Lung (tissue), 12 donors: Measurements from ENCODE around the gene PARM1. TPM values are rescaled to one million over a fixed set of nuclear protein-coding genes. Genes with fewer than 3 reads are reported as not detected.

Experiments
- ATAC-seq: fragments of 200-7000 bp; cut with Tn5 transposase; one replicate; pipeline ENCODE4 v1.9.1; 2020; ENCODE audit warnings: moderate number of reproducible peaks; ENCODE audit not compliant: insufficient read depth, low FRiP score
- DNase-seq, 3 donors: peaks; one replicate each; pipeline ENCODE4 v3.0.0-alpha.2; 2013 to 2017
- H3K27ac ChIP-seq, 2 donors: one replicate each; pipeline ENCODE4 v1.5.1; 2013; ENCODE audit warnings: mild to moderate bottlenecking in 2 of 2, moderate library complexity in 2 of 2, control low read depth in 1 of 2, inconsistent platforms in 1 of 2, low read depth in 1 of 2, low read length in 1 of 2
- H3K27me3 ChIP-seq, 3 donors: one replicate each; pipeline ENCODE4 v1.5.1; 2013; ENCODE audit warnings: low read length in 2 of 3; ENCODE audit not compliant: control insufficient read depth in 3 of 3, insufficient read depth in 3 of 3
- H3K36me3 ChIP-seq, 4 donors: one replicate each; pipeline ENCODE4 v1.5.1; 2013; ENCODE audit warnings: low read length in 4 of 4, mild to moderate bottlenecking in 1 of 4, moderate library complexity in 1 of 4; ENCODE audit not compliant: control insufficient read depth in 4 of 4, insufficient read depth in 4 of 4
- H3K4me1 ChIP-seq, 5 donors: one replicate each; pipeline ENCODE4 v1.5.1; 2013; ENCODE audit warnings: low read length in 5 of 5, mild to moderate bottlenecking in 2 of 5, moderate library complexity in 1 of 5; ENCODE audit not compliant: control insufficient read depth in 5 of 5, insufficient read depth in 5 of 5
- H3K4me3 ChIP-seq: one replicate; pipeline ENCODE4 v1.5.1; 2013; ENCODE audit warnings: mild to moderate bottlenecking, control low read depth, moderate library complexity
- H3K9ac ChIP-seq, 2 donors: one replicate each; pipeline ENCODE4 v1.5.1; 2013; ENCODE audit warnings: low read length in 2 of 2, control low read depth in 1 of 2; ENCODE audit not compliant: insufficient read depth in 1 of 2
- H3K9me3 ChIP-seq, 4 donors: one replicate each; pipeline ENCODE4 v1.5.1; 2013; ENCODE audit warnings: low read length in 3 of 4, mild to moderate bottlenecking in 1 of 4, moderate library complexity in 1 of 4; ENCODE audit not compliant: control insufficient read depth in 4 of 4, insufficient read depth in 3 of 4
- WGBS, 2 donors: extraction: QIAGEN DNeasy Blood & Tissue Kit; methylation state at CpG; one replicate each; pipeline ENCODE4 v1.1.7; 2013; 5-methylcytosine and 5-hydroxymethylcytosine counted together
- polyA plus RNA-seq, 2 donors: library from polyadenylated mRNA; stranded (reverse); fragments of 200-250 nt; gene quantifications; one replicate each; pipeline ENCODE4 v1.2.1, GENCODE V29; 2013
- total RNA-seq, 2 donors: library from RNA; depleted of rRNA in 1 of 2; stranded (reverse); fragments of >200 nt in 1 of 2; gene quantifications; one replicate each; pipeline ENCODE4 v1.2.1, GENCODE V29; 2014 to 2021
- TF ChIP-seq, protein P1 (sequence below): IDR thresholded peaks from 2 replicates; pipeline ENCODE4 v1.5.1; 2012; ENCODE audit warnings: mild to moderate bottlenecking; ENCODE audit errors: control extremely low read depth, extremely low read depth
- donor health status: control.
- donor health status: control.
- donor health status: Bipolar disorder and iron deficiency.
- donor health status: healthy.
- donor health status: DM: yes; HTN: yes; CAD: no.

The PARM1 gene
- total and polyA plus RNA-seq, 4 donors: 25.4 to 101 (median 40.5) TPM

DNA sequence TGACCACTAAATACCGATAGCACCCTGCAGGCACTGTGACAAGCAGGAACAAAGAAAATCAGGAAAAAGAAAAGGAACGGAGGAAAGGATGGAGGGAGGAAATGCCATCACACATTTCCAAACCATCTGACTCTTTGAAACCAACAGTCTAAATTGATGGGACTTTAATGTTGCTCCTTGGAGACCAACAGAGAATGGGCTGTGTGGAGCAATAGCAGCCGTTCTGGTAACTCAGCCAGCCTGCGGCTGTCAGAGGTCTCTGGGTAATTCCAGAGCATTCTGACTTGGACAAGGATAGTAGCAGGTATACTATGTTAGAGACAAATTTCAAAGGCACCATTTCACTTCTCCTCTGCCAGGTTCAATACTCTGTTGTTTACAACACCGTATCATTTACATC is 18.0 kb downstream of the PARM1 start:
- no peak for DNase-seq
- Histone ChIP-seq H3K27me3 (no peaks in the 10 kb centered on the region), H3K9me3 (no peaks in the 10 kb centered on the region), H3K9ac (no peak overlapping the region), H3K36me3 (no peaks in the 10 kb centered on the region), H3K4me3 (no peak overlapping the region), H3K4me1 (peaks cover 0 to 5% (median 0%) of the 10 kb centered on the region in 5 donors), H3K27ac (no peak overlapping the region)
- 83 to 86% methylated on average over 5 of the region's 5 CpGs for WGBS, 2 donors
- ATAC-seq: no peak
- TF ChIP-seq, protein P1, sequence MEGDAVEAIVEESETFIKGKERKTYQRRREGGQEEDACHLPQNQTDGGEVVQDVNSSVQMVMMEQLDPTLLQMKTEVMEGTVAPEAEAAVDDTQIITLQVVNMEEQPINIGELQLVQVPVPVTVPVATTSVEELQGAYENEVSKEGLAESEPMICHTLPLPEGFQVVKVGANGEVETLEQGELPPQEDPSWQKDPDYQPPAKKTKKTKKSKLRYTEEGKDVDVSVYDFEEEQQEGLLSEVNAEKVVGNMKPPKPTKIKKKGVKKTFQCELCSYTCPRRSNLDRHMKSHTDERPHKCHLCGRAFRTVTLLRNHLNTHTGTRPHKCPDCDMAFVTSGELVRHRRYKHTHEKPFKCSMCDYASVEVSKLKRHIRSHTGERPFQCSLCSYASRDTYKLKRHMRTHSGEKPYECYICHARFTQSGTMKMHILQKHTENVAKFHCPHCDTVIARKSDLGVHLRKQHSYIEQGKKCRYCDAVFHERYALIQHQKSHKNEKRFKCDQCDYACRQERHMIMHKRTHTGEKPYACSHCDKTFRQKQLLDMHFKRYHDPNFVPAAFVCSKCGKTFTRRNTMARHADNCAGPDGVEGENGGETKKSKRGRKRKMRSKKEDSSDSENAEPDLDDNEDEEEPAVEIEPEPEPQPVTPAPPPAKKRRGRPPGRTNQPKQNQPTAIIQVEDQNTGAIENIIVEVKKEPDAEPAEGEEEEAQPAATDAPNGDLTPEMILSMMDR: no peak

DNA sequence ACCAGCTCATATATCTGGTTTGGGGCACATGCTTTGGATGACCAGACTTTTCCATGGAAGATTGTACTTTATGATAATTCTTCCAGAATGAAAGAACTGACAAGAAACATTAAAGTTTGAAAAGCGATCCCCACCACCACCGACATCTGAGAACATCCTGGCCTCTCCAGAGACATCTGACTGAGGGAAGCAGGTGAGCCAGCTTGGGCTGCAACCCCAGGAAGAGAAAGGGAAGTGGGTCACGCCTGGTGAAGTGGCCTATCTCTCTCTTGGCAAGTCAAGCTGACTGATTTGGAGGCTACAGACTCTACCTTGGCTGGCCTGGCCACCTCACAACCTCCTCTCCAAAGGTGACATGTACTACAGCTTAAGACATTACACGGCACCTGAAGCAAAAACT is 20.7 kb downstream of the PARM1 start:
- TF ChIP-seq, protein P1: no peak
- Histone ChIP-seq H3K4me1 (peaks cover 0 to 3% (median 0%) of the 10 kb centered on the region in 5 donors), H3K9ac (no peak overlapping the region), H3K36me3 (no peaks in the 10 kb centered on the region), H3K27me3 (no peaks in the 10 kb centered on the region), H3K9me3 (no peaks in the 10 kb centered on the region), H3K27ac (no peak overlapping the region), H3K4me3 (no peak overlapping the region)
- DNase-seq: no peak
- WGBS, 2 donors: 80 to 86% methylated on average over 4 of the region's 4 CpGs
- ATAC-seq: no peak

DNA sequence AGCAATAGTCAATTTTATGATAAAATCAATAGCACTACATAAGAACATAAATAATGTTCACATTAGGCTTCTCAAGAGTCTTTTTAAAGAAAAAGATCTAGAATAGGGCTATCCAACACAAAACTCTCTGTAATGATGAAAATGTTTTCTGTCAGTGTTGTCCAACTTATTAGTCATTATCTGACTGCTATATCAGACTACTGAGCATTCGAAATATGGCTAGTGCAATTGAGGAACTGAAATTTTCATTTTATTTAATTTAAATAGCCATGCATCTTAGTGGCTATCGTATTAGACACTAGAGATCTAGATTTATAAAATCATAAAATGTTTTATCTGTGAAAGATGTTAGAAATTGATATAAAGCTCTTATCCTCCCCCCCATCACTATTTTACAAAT is 26.0 kb downstream of the PARM1 start:
- H3K9ac ChIP-seq: no peak overlapping the region
- peaks cover 0 to 4% (median 0%) of the 10 kb centered on the region in 5 donors for H3K4me1 ChIP-seq
- DNase-seq: no peak
- H3K36me3 ChIP-seq: no peaks in the 10 kb centered on the region
- H3K27ac ChIP-seq: no peak overlapping the region
- H3K9me3 ChIP-seq: peaks cover 0 to 8% (median 0%) of the 10 kb centered on the region in 4 donors
- H3K4me3 ChIP-seq: no peak overlapping the region
- WGBS, 2 donors: 79 to 85% methylated on average over 2 of the region's 2 CpGs
- TF ChIP-seq, protein P1: no peak
- H3K27me3 ChIP-seq: no peaks in the 10 kb centered on the region
- ATAC-seq: no peak

DNA sequence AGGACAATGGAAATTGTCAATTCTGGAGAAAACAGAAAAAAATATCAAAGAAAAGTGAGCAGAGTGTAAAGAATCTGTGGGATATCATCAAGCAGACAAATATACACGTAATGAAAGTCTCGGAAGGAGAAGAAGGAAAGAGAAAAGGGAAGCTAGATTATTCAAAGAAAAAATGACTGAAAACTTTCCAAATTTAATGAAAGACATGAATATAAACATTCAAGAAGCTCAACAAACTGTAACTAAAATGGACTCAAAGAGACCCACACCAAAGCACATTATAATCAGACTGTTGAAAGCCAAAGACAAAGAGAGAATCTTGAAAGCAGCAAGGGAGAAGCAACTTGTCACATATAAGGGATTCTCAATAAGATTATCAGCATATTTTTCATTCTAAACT is 28.3 kb downstream of the PARM1 start:
- no peak overlapping the region for H3K9ac ChIP-seq
- WGBS, 2 donors: 93 to 95% methylated on average over 2 of the region's 2 CpGs
- H3K9me3 ChIP-seq: peaks cover 0 to 8% (median 0%) of the 10 kb centered on the region in 4 donors
- DNase-seq: no peak
- no peak overlapping the region for H3K4me3 ChIP-seq
- H3K36me3 ChIP-seq: no peaks in the 10 kb centered on the region
- H3K4me1 ChIP-seq: peaks cover 0 to 5% (median 0%) of the 10 kb centered on the region in 5 donors
- no peak overlapping the region for H3K27ac ChIP-seq
- ATAC-seq: no peak
- TF ChIP-seq, protein P1: no peak
- no peaks in the 10 kb centered on the region for H3K27me3 ChIP-seq
